ENCODE measurements around the gene PCGF3.
A peak's percentile ranks its signal among the peaks of the same experiment; 100 is the strongest.

PCGF3 gene

GRCh38 chr4:808860-809570, 103.4 kb downstream of the PCGF3 start:
- no peak for DNase-seq

- DNase-seq: no peak
These were observed 108.3 kb downstream of the PCGF3 start for GRCh38 chr4:813900-814299.

GRCh38 chr4:814312-814850, 108.7 kb downstream of the PCGF3 start:
- DNase-seq: peak; percentile 14

- peak; percentile 13 for DNase-seq
These were observed 110.0 kb downstream of the PCGF3 start for GRCh38 chr4:815464-816146.

- peak; percentile 16 for DNase-seq
These were observed 112.7 kb downstream of the PCGF3 start for GRCh38 chr4:818106-818921.

GRCh38 chr4:819401-820229, 114.0 kb downstream of the PCGF3 start:
- DNase-seq: peak; percentile 13
